NCI-H748 (cell line): Measurements from ENCODE around the gene LUC7L2.
"Not testable (repeated sequence)": the region's sequence is repeated elsewhere in the genome, so short reads cannot be mapped to it uniquely, and the experiment has no call there.

ENCODE experiments used
- DNase-seq: peaks from one replicate; lab custom pipeline; 2025; ENCODE audit not compliant: unreplicated experiment; lab: John Stamatoyannopoulos, UW

LUC7L2 gene

GRCh38 chr7:139354729-139355128, 5.0 kb upstream of the LUC7L2 start:
- DNase-seq = no peak

- DNase-seq = no peak
These were observed 4.4 kb upstream of the LUC7L2 start for GRCh38 chr7:139355320-139355719.

GRCh38 chr7:139357729-139358506, 1.8 kb upstream of the LUC7L2 start:
- not testable (repeated sequence) for DNase-seq

GRCh38 chr7:139358541-139359365, 941 bp upstream of the LUC7L2 start:
- DNase-seq = peak; percentile 86

GRCh38 chr7:139360210-139360947, 685 bp downstream of the LUC7L2 start:
- DNase-seq = peak; percentile 98

- no peak for DNase-seq
These were observed 1.2 kb downstream of the LUC7L2 start for GRCh38 chr7:139360948-139361307.

- DNase-seq = no peak
These were observed 1.8 kb downstream of the LUC7L2 start for GRCh38 chr7:139361523-139361922.

- DNase-seq = peak; percentile 67
These were observed 2.6 kb downstream of the LUC7L2 start for GRCh38 chr7:139362302-139362701.

- no peak for DNase-seq
These were observed 3.3 kb downstream of the LUC7L2 start for GRCh38 chr7:139362981-139363380.

- no peak for DNase-seq
These were observed 5.6 kb downstream of the LUC7L2 start for GRCh38 chr7:139365336-139365735.

- no peak for DNase-seq
These were observed 6.7 kb downstream of the LUC7L2 start for GRCh38 chr7:139366400-139366799.

- DNase-seq = no peak
These were observed 7.9 kb downstream of the LUC7L2 start for GRCh38 chr7:139367438-139368155.

GRCh38 chr7:139370301-139370942, 10.7 kb downstream of the LUC7L2 start:
- DNase-seq = no peak

- DNase-seq = no peak
These were observed 11.2 kb downstream of the LUC7L2 start for GRCh38 chr7:139370943-139371313.

- no peak for DNase-seq
These were observed 14.6 kb downstream of the LUC7L2 start for GRCh38 chr7:139374246-139374645.

- DNase-seq = no peak
These were observed 22.7 kb downstream of the LUC7L2 start for GRCh38 chr7:139382439-139382838.

GRCh38 chr7:139384611-139385010, 24.9 kb downstream of the LUC7L2 start:
- no peak for DNase-seq

GRCh38 chr7:139387594-139387993, 27.9 kb downstream of the LUC7L2 start:
- DNase-seq = no peak

GRCh38 chr7:139389091-139389490, 29.4 kb downstream of the LUC7L2 start:
- DNase-seq = no peak

GRCh38 chr7:139389774-139390173, 30.1 kb downstream of the LUC7L2 start:
- no peak for DNase-seq
